Activated CD8-positive, alpha-beta memory T cell treated with anti-CD3 and anti-CD28 coated beads, Interleukin-2, amount 50 U/mL, for 1 hour (primary cell): ENCODE results near the gene PDGFC.

Experiments
- DNase-seq: peaks from one replicate; pipeline ENCODE4 v3.0.0-alpha.2; 2020; ENCODE audit errors: extremely low read depth

Gene PDGFC

GRCh38 chr4:156971676-156972378 is at the start of gene PDGFC:
Gene PDGFC, minus strand, starts transcription at chr4:156971799. Its CDS starts 896 bp downstream, at chr4:156970903.
- no peak for DNase-seq

GRCh38 chr4:157020882-157021281 is 49.3 kb upstream of the PDGFC start:
- DNase-seq, result no peak

GRCh38 chr4:157018920-157019490 is 47.4 kb upstream of the PDGFC start:
- DNase-seq, result no peak

GRCh38 chr4:157014621-157015591 is 43.3 kb upstream of the PDGFC start:
- DNase-seq, result no peak

- no peak for DNase-seq
Measured at GRCh38 chr4:157013656-157014055, 42.1 kb upstream of the PDGFC start.

- DNase-seq, result no peak
Measured at GRCh38 chr4:157012781-157013180, 41.2 kb upstream of the PDGFC start.

- no peak for DNase-seq
Measured at GRCh38 chr4:157012296-157012695, 40.7 kb upstream of the PDGFC start.

- DNase-seq, result no peak
Measured at GRCh38 chr4:157010630-157011029, 39.0 kb upstream of the PDGFC start.

GRCh38 chr4:157005831-157006230 is 34.2 kb upstream of the PDGFC start:
- DNase-seq, result no peak

- DNase-seq, result no peak
Measured at GRCh38 chr4:157005193-157005592, 33.6 kb upstream of the PDGFC start.

- no peak for DNase-seq
Measured at GRCh38 chr4:157004279-157005161, 32.9 kb upstream of the PDGFC start.

GRCh38 chr4:156999175-156999517 is 27.5 kb upstream of the PDGFC start:
- no peak for DNase-seq

GRCh38 chr4:156998500-156999174 is 27.0 kb upstream of the PDGFC start:
- DNase-seq, result no peak

GRCh38 chr4:156992943-156993342 is 21.3 kb upstream of the PDGFC start:
- DNase-seq, result no peak

- DNase-seq, result no peak
Measured at GRCh38 chr4:156991161-156991560, 19.6 kb upstream of the PDGFC start.

- no peak for DNase-seq
Measured at GRCh38 chr4:156983366-156983765, 11.8 kb upstream of the PDGFC start.

- no peak for DNase-seq
Measured at GRCh38 chr4:156981262-156981769, 9.7 kb upstream of the PDGFC start.

- DNase-seq, result no peak
Measured at GRCh38 chr4:156977435-156978160, 6.0 kb upstream of the PDGFC start.

- no peak for DNase-seq
Measured at GRCh38 chr4:156976147-156976546, 4.5 kb upstream of the PDGFC start.

- DNase-seq, result no peak
Measured at GRCh38 chr4:156975686-156976085, 4.1 kb upstream of the PDGFC start.
